Tibial artery (tissue), 4 donors: ENCODE data around the gene CD14.
A peak's percentile ranks its signal among the peaks of the same experiment; 100 is the strongest.
"Not testable (repeated sequence)": the region's sequence is repeated elsewhere in the genome, so short reads cannot be mapped to it uniquely, and the experiment has no call there.

Source experiments
- DNase-seq, 2 donors: peaks; one replicate each; pipeline ENCODE4 v3.0.0-alpha.2; 2019
- H3K27ac ChIP-seq, 2 donors: fragments of 200-600 bp; sonication (generic) in 1 of 2; 1 replicate in 1 of 2; 2 replicates in 1 of 2; pipeline ENCODE4 v1.5.1; 2018 to 2019; ENCODE audit warnings: mild to moderate bottlenecking in 1 of 2
- H3K27me3 ChIP-seq, 2 donors: fragments of 200-600 bp; sonication (generic) in 1 of 2; one replicate each; pipeline versions ENCODE4 v1.5.1 to v1.6.0; 2016 to 2019
- H3K36me3 ChIP-seq, 3 donors: fragments of 200-600 bp; sonication (generic) in 2 of 3; one replicate each; pipeline ENCODE4 v1.5.1; 2016 to 2019; ENCODE audit warnings: mild to moderate bottlenecking in 2 of 3
- H3K4me1 ChIP-seq, 4 donors: fragments of 200-600 bp; sonication (generic) in 2 of 4; 1 replicate in 3 of 4; 2 replicates in 1 of 4; pipeline ENCODE4 v1.5.1; 2016 to 2019
- H3K4me3 ChIP-seq, 2 donors: fragments of 200-600 bp; sonication (generic) in 1 of 2; 1 replicate in 1 of 2; 2 replicates in 1 of 2; pipeline ENCODE4 v1.5.1; 2018 to 2019; ENCODE audit warnings: mild to moderate bottlenecking in 2 of 2
- H3K9me3 ChIP-seq, 3 donors: fragments of 200-600 bp; sonication (generic) in 1 of 3; one replicate each; pipeline ENCODE4 v1.5.1; 2016 to 2019
- CTCF ChIP-seq, 2 experiments: fragments of 200-600 bp in 1 of 2; fragments of 450-650 bp in 1 of 2; IDR thresholded peaks; one replicate each; pipeline ENCODE4 v1.5.1; 2017 to 2019; ENCODE audit warnings: antibody characterized with exemption in 2 of 2, mild to moderate bottlenecking in 1 of 2, moderate library complexity in 1 of 2
- intact Hi-C: fragments of 100-400 bp; cut with DNase I; formaldehyde crosslinking; loops from one replicate; pipeline ENCODE4 v1.15.0; 2023; ENCODE audit warnings: low total_unique reads

The CD14 gene

GRCh38 chr5:140628711-140629110 is 4.3 kb downstream of the CD14 start:
- TF ChIP-seq CTCF (IDR thresholded peaks at IDR 0.05): no peak
- Histone ChIP-seq H3K4me3 (no peak overlapping the region), H3K27ac (no peak overlapping the region), H3K36me3 (no peaks in the 10 kb centered on the region), H3K9me3 (no peaks in the 10 kb centered on the region), H3K4me1 (peaks cover 5 to 17% (median 13%) of the 10 kb centered on the region in 4 donors), H3K27me3 (no peaks in the 10 kb centered on the region)
- DNase-seq: no peak
- intact Hi-C loops: no loop called here

- Histone ChIP-seq H3K27ac (no peak overlapping the region), H3K36me3 (no peaks in the 10 kb centered on the region), H3K4me3 (no peak overlapping the region), H3K9me3 (no peaks in the 10 kb centered on the region), H3K4me1 (peaks cover under 1 to 12% (median 8%) of the 10 kb centered on the region in 4 donors), H3K27me3 (no peaks in the 10 kb centered on the region)
- TF ChIP-seq CTCF (IDR thresholded peaks at IDR 0.05): no peak
- DNase-seq: no peak
- intact Hi-C loops: no loop called here
Observed at GRCh38 chr5:140627972-140628371, 5.0 kb downstream of the CD14 start.

GRCh38 chr5:140624886-140625285 is 8.1 kb downstream of the CD14 start:
- H3K4me1 ChIP-seq, DNase-seq, H3K27ac ChIP-seq, H3K4me3 ChIP-seq, H3K27me3 ChIP-seq, intact Hi-C loops, H3K36me3 ChIP-seq, H3K9me3 ChIP-seq: not testable (repeated sequence)

GRCh38 chr5:140623061-140623460 is 9.9 kb downstream of the CD14 start:
- H3K27ac ChIP-seq, intact Hi-C loops, H3K27me3 ChIP-seq, H3K9me3 ChIP-seq, DNase-seq, H3K4me3 ChIP-seq, H3K36me3 ChIP-seq, H3K4me1 ChIP-seq: not testable (repeated sequence)

GRCh38 chr5:140622301-140622700 is 10.7 kb downstream of the CD14 start:
- H3K27me3 ChIP-seq: no peaks in the 10 kb centered on the region
- no peak overlapping the region for H3K27ac ChIP-seq
- H3K4me1 ChIP-seq: no peaks in the 10 kb centered on the region
- H3K4me3 ChIP-seq: no peak overlapping the region
- intact Hi-C loops: no loop called here
- no peaks in the 10 kb centered on the region for H3K9me3 ChIP-seq
- H3K36me3 ChIP-seq: no peaks in the 10 kb centered on the region
- TF ChIP-seq CTCF (IDR thresholded peaks at IDR 0.05): no peak
- no peak for DNase-seq

GRCh38 chr5:140611020-140611521 is 21.9 kb downstream of the CD14 start:
- Histone ChIP-seq H3K36me3 (no peaks in the 10 kb centered on the region), H3K4me3 (no peak overlapping the region), H3K27me3 (no peaks in the 10 kb centered on the region), H3K4me1 (no peaks in the 10 kb centered on the region), H3K9me3 (no peaks in the 10 kb centered on the region), H3K27ac (no peak overlapping the region)
- intact Hi-C loops: no loop called here
- no peak for DNase-seq
- no peak for TF ChIP-seq CTCF (IDR thresholded peaks at IDR 0.05)

GRCh38 chr5:140609126-140609525 is 23.8 kb downstream of the CD14 start:
- intact Hi-C loops: no loop called here
- H3K9me3 ChIP-seq: no peaks in the 10 kb centered on the region
- peak in 1 of 2 donors; percentile 51 for DNase-seq
- H3K4me1 ChIP-seq: no peaks in the 10 kb centered on the region
- H3K27ac ChIP-seq: no peak overlapping the region
- H3K4me3 ChIP-seq: no peak overlapping the region
- no peaks in the 10 kb centered on the region for H3K36me3 ChIP-seq
- no peak for TF ChIP-seq CTCF (IDR thresholded peaks at IDR 0.05)
- no peaks in the 10 kb centered on the region for H3K27me3 ChIP-seq
